Measurements from ENCODE around the gene UBE2J1.
"Not testable (repeated sequence)": the region's sequence is repeated elsewhere in the genome, so short reads cannot be mapped to it uniquely, and the experiment has no call there.

UBE2J1 gene

GRCh38 chr6:89324304-89324703 lies 28.2 kb downstream of the UBE2J1 start:
- no peak overlapping the region for H3K27ac ChIP-seq
- DNase-seq (ENCODE audit: low read depth, low spot score), result no peak

GRCh38 chr6:89323511-89323971 lies 29.0 kb downstream of the UBE2J1 start:
- no peak overlapping the region for H3K27ac ChIP-seq
- no peak for DNase-seq (ENCODE audit: low read depth, low spot score)

- no peak overlapping the region for H3K27ac ChIP-seq
- no peak for DNase-seq (ENCODE audit: low read depth, low spot score)
These were observed 31.2 kb downstream of the UBE2J1 start for GRCh38 chr6:89321131-89321970.

- no peak for DNase-seq (ENCODE audit: low read depth, low spot score)
- H3K27ac ChIP-seq, result no peak overlapping the region
These were observed 32.4 kb downstream of the UBE2J1 start for GRCh38 chr6:89320012-89320559.

GRCh38 chr6:89317067-89317466 lies 35.5 kb downstream of the UBE2J1 start:
- no peak overlapping the region for H3K27ac ChIP-seq
- no peak for DNase-seq (ENCODE audit: low read depth, low spot score)

GRCh38 chr6:89315249-89315885 lies 37.2 kb downstream of the UBE2J1 start, which contains the start of gene GABRR2:
Gene GABRR2 (minus strand): TSS chr6:89315299. CDS start chr6:89315165, 134 bp downstream.
- H3K27ac ChIP-seq, result no peak within 1 kb of the TSS
- no peak for DNase-seq (ENCODE audit: low read depth, low spot score)

- no peak for DNase-seq (ENCODE audit: low read depth, low spot score)
- H3K27ac ChIP-seq, result no peak overlapping the region
These were observed 37.8 kb downstream of the UBE2J1 start for GRCh38 chr6:89314692-89315091.

- no peak overlapping the region for H3K27ac ChIP-seq
- DNase-seq (ENCODE audit: low read depth, low spot score), result no peak
These were observed 39.5 kb downstream of the UBE2J1 start for GRCh38 chr6:89313006-89313405.

- no peak for DNase-seq (ENCODE audit: low read depth, low spot score)
- no peak overlapping the region for H3K27ac ChIP-seq
These were observed 40.5 kb downstream of the UBE2J1 start for GRCh38 chr6:89311853-89312531.

- no peak overlapping the region for H3K27ac ChIP-seq
- DNase-seq (ENCODE audit: low read depth, low spot score), result no peak
These were observed 41.0 kb downstream of the UBE2J1 start for GRCh38 chr6:89311530-89311852.

GRCh38 chr6:89310929-89311328 lies 41.6 kb downstream of the UBE2J1 start:
- DNase-seq (ENCODE audit: low read depth, low spot score), result no peak
- no peak overlapping the region for H3K27ac ChIP-seq

GRCh38 chr6:89308525-89309395 lies 43.8 kb downstream of the UBE2J1 start:
- DNase-seq (ENCODE audit: low read depth, low spot score), result no peak
- H3K27ac ChIP-seq, result no peak overlapping the region

GRCh38 chr6:89304517-89304916 lies 48.0 kb downstream of the UBE2J1 start:
- not testable (repeated sequence) for H3K27ac ChIP-seq; DNase-seq (ENCODE audit: low read depth, low spot score)

- DNase-seq (ENCODE audit: low read depth, low spot score), result no peak
- H3K27ac ChIP-seq, result no peak overlapping the region
These were observed 49.6 kb downstream of the UBE2J1 start for GRCh38 chr6:89302936-89303335.

- DNase-seq (ENCODE audit: low read depth, low spot score), result no peak
- H3K27ac ChIP-seq, result no peak overlapping the region
These were observed 50.2 kb downstream of the UBE2J1 start for GRCh38 chr6:89302195-89302770.

GRCh38 chr6:89301586-89302194 lies 50.8 kb downstream of the UBE2J1 start:
- H3K27ac ChIP-seq, result no peak overlapping the region
- no peak for DNase-seq (ENCODE audit: low read depth, low spot score)

- DNase-seq (ENCODE audit: low read depth, low spot score), result no peak
- no peak overlapping the region for H3K27ac ChIP-seq
These were observed 53.1 kb downstream of the UBE2J1 start for GRCh38 chr6:89299466-89299850.

- DNase-seq (ENCODE audit: low read depth, low spot score), result peak; percentile 43
- H3K27ac ChIP-seq, result peak overlapping the region; percentile 50
These were observed 53.6 kb downstream of the UBE2J1 start for GRCh38 chr6:89298680-89299465.
